ENCODE measurements around the gene SHANK2.

SHANK2 gene

DNA sequence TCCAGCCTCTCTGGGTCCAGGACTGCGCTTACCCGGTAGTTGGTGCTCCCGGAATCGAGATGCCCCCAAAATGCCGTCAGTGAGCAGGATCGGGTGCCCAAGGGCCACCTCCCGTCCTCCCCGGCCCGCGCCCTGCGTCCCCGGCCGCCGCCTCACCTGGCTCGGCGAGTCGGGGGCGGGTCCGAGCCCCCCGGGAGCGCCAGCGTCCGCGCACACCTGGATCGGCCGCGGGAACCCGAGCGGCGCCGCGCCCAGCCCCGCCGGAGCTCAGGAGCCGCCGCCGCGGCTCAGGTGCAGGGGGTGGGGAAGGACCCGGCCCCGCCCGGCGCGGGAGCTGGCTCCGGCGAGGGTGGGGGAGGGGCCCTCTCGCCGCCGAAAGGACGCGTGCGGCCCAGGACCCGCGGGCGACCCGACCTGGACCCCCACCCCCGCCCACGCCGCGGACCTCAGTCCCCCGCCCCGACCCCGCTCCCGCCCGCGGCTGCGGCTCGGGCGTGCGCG lies at the start of gene SHANK2:
Gene SHANK2 (minus strand): TSS at position 309 of the 501 bp plus-strand sequence. CDS start 105,251 bp downstream, outside the sequence.
- DNase-seq (ENCODE audit: low spot score) = no peak

DNA sequence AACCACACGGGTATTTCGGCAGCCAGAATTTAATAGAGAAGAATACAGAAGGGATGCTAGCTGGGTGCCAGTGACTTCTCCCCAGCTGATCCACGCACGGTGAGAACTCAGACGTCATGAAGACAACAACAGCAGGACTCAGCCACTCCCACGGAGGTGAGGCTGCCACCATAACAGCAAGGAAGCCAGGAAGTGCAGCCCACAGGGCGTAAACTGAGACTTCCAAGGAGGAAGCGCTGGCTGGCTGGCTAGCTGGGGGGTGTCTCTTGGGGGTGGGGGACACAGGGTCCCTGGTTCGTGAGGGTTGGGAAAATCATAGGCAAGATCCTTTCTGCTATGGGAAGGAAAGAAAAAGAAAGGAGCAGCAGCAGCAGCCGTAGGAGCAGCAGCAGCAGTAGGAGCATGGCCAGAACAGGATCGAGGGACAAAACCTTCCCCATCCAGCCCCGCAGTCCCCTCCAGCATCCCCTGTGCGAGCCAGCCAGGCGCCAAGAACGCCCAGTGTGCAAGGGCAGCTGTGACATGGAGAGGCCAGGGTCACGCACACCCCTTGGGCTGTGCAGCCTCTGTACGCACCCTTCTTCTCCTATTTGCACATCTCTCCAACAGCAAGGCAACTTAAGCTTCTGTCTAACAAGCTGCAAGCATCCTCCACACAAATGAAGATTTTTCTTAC lies 49.6 kb upstream of the SHANK2 start:
- no peak for DNase-seq (ENCODE audit: low spot score)

DNA sequence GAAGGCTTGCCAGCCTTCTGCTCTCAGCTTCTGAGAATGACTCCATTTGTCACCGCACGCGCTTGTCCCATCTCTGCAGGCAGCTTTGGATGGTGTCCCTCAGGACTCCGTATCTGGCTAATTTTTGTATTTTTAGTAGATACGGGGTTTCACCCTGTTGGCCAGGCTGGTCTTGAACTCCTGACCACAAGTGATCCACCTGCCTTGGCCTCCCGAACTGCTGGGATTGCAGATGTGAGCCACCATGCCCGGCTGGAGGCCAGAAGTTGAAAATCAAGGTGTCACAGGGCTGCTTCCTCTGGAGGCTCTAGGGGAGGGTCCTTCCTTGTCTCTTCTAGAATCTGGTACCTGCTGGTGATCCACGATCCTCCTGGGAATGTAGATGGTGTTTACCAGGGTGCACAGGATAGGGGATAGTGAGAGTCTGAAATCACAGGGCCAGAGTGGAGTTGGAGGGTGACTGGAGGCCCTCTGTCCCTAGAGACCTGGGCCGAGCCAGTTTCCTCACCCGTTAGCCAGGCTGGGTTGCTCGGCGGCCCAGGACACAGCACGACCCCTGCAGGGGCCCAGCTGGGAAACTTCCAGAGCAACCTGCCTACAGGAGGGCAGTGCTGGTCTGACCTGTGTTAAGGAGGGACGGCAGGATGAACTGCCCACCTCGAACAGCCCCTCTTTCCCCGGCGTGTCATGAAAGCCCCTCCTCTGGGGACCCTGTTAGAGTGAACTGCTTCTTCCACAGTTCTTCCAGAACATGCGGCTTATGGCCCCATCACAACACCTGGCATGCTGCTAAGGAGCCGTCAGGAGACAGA lies 48.9 kb upstream of the SHANK2 start:
- DNase-seq (ENCODE audit: low spot score) = no peak

DNA sequence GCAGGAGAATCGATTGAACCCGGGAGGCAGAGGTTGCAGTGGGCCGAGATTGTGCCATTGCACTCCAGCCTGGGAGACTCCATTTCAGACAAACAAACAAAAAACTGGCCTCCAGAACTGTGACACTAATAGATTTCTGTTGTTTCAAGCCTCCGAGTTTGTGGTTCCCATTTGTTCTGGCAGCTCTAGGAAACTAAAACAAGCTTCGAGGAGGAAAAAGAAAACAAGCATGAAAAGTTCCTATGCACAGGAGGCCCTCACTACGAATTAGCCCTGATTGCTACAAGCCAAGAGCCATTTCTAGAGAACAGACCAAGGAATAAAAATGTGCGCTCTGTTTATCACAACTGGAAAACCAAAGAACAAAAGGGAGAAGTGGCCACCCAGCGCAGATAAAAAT lies 47.8 kb upstream of the SHANK2 start:
- no peak for DNase-seq (ENCODE audit: low spot score)

DNA sequence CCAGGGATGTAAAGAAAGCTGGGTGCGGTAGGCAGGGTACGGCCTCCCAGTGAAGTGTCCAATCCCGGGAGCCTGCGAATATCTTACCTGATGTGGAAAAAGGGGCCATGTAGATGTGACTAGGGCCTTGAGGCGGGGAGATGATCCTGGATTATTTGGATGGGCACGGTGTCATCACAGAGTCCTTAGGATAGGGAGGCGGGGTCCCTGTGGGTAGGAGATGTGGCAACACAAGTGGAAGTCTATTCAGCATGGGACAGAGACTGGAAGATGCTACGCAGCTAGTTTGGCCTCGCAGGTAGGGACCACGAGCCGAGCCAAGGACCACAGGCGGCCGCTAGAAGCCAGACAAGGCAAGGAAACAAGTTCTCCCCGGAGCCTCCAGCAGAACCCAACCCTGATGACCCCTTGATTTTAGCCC lies 46.4 kb upstream of the SHANK2 start:
- DNase-seq (ENCODE audit: low spot score) = no peak

DNA sequence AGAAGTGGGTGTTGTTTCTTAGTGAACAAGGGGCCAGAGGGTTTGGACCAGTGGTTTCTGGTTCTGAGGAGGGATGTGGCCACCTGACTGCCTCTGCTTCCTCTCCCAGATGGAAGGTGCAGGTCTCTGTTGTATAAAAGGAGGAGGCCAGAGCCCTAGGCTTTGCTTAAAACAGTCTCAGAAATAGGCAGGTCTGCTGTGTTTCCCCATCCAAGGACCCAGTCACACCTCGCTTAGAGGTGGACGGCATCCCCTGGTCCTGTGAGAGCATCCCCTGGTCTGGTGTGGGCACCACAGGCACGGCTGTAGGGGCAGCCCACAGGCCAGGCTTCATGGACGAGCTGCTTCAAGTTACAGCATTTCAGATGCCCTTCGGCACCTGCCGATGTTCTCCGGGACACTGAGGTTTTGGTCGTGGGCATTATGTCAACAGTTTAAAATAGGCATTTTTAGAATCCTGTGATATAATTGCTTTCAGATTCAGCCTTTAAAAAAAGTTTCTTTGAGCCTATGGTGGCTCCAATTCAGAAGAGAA lies 45.7 kb upstream of the SHANK2 start:
- no peak for DNase-seq (ENCODE audit: low spot score)

DNA sequence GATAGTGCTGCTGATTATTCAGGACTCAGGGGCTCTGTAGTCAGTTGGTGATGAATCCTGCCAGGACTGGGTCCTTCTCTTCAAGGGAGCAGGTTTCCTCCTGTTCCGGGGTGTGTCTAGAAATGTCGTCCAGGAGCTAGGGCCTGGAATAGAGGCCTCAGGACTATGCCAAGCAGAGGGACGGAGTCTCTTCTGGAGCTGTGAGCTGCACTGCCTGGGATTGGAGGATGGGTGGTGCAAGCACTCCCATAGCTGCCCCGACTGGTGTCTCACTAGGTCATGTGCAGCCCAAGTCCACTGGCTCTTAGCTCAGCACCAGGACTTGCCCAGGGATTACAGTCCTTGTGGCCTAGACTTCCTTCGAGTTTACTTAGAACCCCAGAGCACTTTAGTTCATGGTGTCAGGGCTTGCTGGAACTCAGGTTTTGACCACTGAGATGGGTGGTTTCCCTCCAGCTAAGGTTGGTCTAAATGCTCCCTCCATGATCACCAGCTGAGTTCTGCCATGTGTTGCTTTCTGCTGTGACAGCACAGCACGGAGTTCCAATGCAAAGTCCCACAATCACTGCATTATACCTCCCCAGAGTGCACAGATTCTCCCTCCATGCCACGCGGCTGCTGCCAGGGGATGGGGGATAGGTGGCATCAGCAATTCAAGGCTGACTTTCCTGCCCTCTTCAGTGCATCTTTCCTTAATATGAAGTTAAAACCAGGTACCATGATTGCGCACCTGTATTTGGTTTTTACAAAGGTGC lies 42.6 kb upstream of the SHANK2 start:
- DNase-seq (ENCODE audit: low spot score) = no peak

DNA sequence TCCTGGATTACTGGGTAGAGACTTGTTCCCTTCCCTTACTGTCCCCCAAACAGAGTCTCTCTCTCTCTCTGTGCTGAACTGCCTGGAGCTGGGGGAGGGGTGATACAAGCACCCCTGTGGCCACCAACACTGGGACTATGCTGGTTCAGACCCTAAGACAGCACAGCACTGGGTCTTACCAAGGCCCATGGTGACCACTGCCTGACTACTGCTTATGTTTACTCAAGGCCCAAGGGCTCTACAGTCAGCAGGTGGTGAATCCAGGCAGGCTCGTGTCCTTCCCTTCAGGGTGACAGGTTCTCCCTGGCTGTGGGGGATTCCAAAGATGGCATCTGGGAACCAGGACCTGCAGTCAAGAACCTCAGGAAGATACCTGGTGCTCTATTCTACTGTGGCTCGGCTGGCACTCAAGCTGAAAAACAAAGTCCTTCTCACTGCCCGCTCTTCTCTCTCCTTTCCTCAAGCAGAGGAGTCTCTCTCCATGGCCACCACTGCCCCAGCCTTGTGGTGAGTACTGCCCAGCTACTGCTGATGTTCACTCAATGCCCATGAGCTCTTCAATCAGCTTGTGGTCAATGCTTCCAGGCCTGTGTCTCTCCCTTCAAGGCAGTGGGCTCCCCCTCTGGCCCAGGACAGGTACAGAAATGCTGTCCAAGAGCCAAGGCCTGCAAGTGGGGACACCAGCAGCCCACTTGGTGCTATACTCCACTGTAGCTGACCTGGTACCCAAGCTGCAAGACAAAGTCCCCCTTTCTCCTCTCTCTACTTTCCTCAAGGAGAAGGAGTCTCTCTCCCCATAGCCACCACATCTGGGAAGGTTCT lies 41.8 kb upstream of the SHANK2 start:
- DNase-seq (ENCODE audit: low spot score) = no peak

DNA sequence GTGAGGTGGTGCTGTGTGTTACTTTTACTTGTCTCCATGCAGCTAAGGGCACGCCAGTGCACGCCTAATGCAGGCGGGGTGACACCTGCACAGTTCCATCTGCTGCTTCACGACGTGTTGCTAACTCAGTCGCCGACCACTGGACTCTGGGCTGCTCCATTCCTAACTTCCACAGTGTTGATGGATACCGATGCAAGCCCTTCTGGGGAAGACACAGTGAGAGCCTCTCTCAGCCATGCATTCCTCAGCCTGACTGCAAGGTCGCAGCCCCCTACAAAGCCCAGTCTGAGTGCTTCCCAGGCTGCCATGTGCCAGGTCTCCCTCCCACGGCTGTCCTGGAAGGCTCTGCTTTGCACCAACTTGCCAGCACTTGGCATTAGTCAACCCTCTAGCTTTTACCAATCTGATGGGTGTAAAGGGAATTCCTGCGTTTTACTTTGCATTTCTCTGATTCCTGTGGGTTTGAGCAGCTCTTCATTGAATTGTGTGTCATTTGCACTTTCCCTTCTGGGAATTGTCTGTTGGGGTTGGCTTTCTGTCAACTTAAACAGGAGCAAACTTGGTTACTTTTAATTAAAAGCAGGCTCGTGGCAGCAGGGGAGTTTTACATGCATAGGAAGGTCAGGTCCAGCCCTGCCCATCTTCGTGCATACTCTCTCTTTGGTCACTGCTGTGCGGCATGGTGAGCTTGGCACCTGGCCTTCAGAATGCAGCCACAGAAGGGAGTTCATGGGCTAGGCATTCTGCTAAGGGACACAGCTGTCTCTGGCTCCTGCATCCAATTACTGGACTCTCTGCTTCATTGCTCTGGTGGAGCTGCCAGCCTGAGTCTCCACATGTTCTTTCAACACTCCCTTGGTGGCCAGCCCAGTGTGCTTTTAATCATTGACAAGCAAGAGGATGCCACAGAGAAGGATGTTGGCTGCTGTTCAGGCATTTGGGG lies 34.6 kb upstream of the SHANK2 start:
- no peak for DNase-seq (ENCODE audit: low spot score)

DNA sequence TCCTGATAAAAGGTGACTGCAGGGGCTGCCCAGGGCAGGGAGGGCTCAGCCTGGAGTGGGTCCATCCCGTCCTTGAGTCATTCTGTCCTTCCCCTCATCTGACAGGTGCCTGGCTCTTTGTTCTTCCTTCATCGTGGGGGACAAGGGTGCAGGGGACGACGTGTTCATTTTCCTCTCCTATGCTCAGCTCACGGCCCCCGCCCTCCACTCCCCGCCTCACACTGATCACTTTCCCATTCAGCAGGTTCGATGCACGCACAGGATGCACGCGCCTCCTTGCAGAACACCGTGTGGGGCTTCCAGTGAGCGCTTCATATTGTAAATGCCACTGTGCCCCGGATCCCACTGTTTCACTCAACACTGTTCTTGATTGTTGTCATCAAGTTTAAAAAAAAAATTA lies 32.7 kb upstream of the SHANK2 start:
- DNase-seq (ENCODE audit: low spot score) = no peak

DNA sequence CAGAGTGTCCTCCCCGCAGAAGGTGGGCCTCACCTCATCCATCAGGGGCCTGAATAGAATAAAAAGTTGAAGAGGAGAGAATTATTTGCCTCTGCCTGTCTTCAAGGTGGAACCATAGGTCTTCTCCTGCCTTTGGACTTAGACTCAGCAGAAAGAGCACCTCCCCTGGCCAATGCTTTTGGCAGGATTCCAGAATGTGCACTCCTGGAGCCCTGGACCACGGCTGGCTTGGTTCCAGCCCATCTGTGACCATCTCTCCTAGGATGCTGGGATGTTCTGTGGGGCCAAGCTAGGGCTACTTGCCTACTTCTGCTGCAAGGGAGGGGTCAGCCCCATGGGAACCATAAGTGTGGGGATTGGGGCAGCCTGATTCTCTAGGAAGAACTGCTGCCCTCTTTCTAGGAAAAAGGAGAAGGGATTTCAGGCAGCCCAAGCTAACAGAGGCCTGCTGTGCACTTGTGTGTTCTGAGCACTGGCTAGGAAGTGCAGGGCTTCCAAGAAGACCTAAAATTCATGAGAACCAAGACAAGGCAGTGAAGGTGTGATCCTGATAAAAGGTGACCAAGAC lies 32.2 kb upstream of the SHANK2 start:
- DNase-seq (ENCODE audit: low spot score) = no peak

DNA sequence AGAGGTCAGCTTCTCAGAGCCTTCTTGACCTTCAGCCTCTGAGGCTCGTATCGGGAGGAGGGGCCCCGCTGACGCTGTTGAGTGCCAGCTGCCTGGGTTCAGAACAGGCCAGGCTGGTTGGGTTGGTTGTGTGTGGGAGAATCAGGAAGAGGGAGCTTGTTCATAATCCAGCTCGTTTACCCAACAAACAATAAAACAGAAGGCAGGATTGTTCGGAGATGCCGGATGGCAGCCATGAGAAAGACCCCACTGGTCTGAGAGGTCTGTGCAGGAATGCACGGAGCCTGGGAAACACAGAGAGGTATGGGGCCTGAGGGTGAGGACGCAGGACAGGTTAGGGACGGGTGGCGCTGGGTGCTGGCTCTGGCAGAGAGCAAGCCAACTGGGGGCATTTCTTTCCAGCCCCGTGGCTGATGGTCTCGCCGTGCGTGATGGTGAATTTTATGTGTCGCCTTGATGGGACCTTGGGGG lies 31.6 kb upstream of the SHANK2 start:
- DNase-seq (ENCODE audit: low spot score) = no peak

DNA sequence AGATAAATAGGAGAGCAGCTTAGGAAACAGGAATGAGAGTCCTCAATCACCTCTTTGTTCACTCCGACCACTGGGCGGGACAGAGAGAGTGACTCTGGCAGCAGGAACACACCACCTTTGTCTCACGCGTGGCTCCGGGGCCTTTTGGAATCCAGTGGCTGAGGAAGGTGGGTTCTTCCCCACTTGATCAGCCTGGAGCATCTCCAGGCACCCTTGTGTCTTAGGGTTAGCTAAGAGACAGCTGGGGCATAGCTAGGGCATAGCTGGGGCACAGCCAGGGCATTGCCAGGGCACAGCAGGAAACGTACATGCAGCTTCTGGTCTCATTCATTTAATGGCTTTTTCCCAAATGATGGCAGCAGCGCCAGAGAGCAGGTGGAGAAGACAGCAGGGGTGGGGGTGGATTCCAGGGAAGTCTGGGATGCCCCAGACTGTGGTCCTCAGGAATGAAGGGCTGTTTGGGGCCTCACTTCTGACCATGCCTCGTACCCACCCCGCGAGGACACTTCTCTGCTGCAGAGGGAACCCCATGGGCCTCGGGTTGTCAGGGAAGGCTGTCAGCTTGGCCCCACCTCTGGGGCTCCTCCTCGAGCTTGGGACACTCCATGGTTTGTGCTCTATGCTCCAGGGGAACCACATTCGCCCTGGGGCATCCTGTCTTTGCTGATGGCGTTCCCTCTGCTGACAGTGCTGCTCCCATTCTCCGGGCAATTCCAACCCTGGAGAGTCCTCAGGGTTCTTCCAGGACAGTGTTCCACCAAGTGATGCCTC lies 30.4 kb upstream of the SHANK2 start:
- DNase-seq (ENCODE audit: low spot score) = no peak

DNA sequence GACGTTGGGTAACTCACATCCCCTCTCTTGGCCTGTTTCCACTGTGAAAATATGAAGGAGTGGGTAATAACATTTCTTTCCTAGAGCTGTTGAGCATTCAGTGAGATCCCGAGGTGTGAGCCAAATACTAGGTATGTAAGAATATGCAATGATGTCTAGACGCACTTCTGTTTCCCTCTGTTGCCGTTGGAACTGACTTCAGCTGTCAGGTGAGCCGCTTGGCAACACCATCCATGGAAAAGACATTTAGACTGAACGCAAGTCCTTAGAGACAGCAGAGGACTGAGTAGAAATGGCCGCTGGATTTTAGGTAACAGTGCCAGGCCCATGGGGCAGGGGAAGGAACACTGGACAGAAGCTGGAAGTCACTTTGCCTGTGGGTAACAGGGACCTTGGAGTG lies 29.5 kb upstream of the SHANK2 start:
- no peak for DNase-seq (ENCODE audit: low spot score)

DNA sequence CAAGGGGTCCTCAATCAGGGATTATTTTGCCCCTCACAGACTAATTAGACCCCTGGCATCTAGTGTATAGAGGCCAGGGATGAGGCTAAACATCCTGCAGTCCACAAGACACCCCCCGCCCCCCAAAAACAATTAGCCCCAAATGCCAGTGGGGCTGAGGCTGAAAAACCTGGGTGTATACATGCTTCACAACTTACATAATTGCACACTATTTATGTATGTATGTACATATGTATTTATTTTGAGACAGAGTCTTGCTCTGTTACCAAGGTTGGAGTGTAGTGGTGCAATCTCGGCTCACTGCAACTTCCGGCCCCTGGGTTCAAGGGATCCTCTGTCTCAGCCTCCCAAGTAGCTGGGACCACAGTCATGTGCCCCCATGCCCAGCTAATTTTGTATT lies 28.8 kb upstream of the SHANK2 start:
- DNase-seq (ENCODE audit: low spot score) = no peak

DNA sequence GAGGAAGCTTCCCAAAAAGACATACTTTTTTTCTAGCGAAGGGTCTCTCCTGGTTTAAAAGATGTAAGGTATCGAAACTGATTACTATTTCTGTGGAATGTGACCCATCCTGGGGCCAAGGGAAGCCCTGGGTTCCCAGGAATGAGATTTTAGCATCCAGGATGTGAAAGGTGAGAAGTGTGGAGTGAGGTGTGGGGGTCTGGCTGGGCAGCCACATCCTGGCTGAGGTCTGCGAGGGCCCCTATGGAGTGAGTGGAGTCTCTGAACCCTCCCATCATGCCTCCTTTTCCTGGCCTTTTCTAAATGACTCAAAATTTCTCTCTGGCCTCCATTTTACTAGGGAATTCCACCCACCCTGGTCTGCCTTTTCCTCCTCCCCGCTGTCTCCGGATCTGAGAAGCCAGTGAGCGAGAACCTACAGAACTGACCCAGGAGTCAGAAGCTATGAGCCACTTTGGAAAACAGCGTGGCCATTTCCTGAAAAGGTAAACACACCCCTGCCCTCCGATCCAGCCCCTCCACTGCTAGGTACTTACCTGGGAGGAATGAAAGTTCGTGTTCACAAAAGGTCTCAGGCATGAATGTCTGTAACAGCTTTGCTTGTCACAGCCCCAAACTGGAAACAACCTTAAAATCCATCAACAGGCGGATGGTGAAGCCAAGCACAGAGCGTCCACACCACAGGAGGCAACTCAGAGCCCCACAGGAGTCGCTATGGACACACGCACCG lies 27.7 kb upstream of the SHANK2 start:
- DNase-seq (ENCODE audit: low spot score) = no peak

DNA sequence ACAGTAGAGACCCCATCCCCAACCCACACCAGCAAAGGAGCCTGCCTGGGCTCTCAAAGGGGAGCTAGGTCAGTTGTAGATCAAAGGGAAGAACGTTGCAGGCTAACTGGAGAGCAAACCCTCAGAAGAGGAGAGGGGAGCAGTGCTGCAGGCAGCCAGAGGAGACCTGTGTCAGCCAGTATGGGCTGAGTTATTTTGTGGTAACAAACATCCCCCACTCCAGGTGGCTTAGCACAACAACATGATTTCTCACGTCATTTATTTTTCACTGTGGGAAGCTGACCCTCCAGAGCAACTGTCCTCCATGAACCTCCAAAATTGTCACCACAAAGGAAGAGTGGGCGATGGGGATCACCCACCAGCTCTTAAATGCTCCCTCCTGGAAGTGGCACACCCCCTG lies 19.8 kb upstream of the SHANK2 start:
- DNase-seq (ENCODE audit: low spot score) = no peak
